ENCODE measurements around the gene LRRC8E. TPM values are rescaled to one million over a fixed set of nuclear protein-coding genes. Genes with fewer than 3 reads are reported as not detected.

LRRC8E gene
- total RNA-seq, 1 experiment from 2014 or later, result 3.0 TPM

DNA sequence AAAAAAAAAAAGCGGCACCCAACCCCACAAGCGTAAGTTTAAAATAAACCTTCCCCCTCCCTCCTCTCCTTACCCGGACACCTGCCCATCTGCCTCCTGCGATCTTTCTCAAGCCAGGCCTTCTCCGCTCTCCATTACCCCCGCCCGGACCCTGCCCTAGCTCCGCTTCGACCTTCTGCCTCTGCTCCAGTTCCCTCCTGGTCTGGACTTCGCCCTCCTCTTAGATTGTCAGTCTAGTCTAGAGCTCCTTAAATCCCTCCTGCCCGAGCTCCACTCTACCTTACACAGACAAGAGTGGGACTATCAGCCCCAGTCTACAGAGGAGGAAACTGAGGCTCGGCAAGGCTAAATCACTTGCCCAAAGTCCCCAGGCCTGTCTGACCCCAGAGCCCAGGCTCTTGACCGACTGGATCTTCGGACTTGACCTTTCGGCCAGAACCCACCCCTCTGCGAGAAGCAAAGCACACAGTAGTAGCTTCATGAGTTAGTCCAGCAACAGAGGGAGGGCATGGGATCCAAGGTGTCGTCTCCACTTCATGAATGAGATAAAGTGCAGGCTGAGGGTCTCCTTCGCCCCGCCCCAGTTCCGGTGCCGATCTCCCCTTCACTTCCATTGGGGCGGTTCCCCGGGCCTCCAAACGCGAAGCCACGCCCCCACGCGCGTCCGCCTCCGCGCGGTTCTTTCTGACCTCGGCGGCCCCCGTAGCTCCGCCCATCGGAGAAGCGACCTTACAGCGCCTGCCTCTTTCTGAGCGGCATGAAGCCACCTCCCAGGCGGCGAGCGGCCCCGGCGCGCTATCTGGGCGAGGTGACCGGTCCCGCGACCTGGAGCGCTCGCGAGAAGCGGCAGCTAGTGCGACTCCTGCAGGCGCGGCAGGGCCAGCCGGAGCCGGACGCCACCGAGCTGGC is 31.6 kb downstream of the LRRC8E start, which contains the start of gene SNAPC2:
SNAPC2 (plus strand) TSS at position 729 of the 909 bp plus-strand sequence; CDS start at position 758, 29 bp downstream.
- H3K4me1 Mint-ChIP-seq, result peaks cover 8% of the 10 kb centered on the region
- peak within 1 kb of the TSS; percentile 76 for H3K27ac Mint-ChIP-seq
- no peaks in the 10 kb centered on the region for H3K36me3 Mint-ChIP-seq
- TF ChIP-seq TP53 (CRISPR knock-in tag; IDR thresholded peaks at IDR 0.05) (peak; percentile 60; the same call in 1 of the 2 replicates), MAX (CRISPR knock-in tag; IDR thresholded peaks at IDR 0.05) (peak; percentile 64; the same call in 1 of the 2 replicates), ZNF138 (CRISPR knock-in tag; conservative IDR thresholded peaks at IDR 0.05) (peak; percentile 91; the same call in 1 of the 2 replicates), CREM (CRISPR knock-in tag; IDR thresholded peaks at IDR 0.05) (peak; percentile 26; the same call in 1 of the 2 replicates), NR3C1 (CRISPR knock-in tag; conservative IDR thresholded peaks at IDR 0.05; ENCODE audit: low read depth) (peak; percentile 81; the same call in 1 of the 2 replicates), ARID4B (CRISPR knock-in tag; IDR thresholded peaks at IDR 0.05; ENCODE audit: borderline replicate concordance) (0 out of 2 replicates have a peak, but pooled peaks have one; percentile 7), CBFB (CRISPR knock-in tag; IDR thresholded peaks at IDR 0.05; ENCODE audit: low read depth) (0 out of 2 replicates have a peak, but pooled peaks have one; percentile 68), USF2 (CRISPR knock-in tag; IDR thresholded peaks at IDR 0.05) (peak; percentile 31), CREB1 (CRISPR knock-in tag; IDR thresholded peaks at IDR 0.05) (0 out of 2 replicates have a peak, but pooled peaks have one; percentile 22), NFATC4 (CRISPR knock-in tag; IDR thresholded peaks at IDR 0.05) (no peak), ZNF671 (CRISPR knock-in tag; IDR thresholded peaks at IDR 0.05) (no peak), ZNF396 (CRISPR knock-in tag; IDR thresholded peaks at IDR 0.05; ENCODE audit: borderline replicate concordance) (no peak), SP1 (CRISPR knock-in tag; conservative IDR thresholded peaks at IDR 0.05) (peak; percentile 99), ATF1 (CRISPR knock-in tag; IDR thresholded peaks at IDR 0.05) (no peak), FOXK1 (CRISPR knock-in tag; IDR thresholded peaks at IDR 0.05) (peak; percentile 38; the same call in 1 of the 2 replicates), ZBTB21 (CRISPR knock-in tag; IDR thresholded peaks at IDR 0.05; ENCODE audit: borderline replicate concordance) (peak; percentile 91), ZBTB43 (CRISPR knock-in tag; IDR thresholded peaks at IDR 0.05) (no peak)
- TF ChIP-seq, protein P1, sequence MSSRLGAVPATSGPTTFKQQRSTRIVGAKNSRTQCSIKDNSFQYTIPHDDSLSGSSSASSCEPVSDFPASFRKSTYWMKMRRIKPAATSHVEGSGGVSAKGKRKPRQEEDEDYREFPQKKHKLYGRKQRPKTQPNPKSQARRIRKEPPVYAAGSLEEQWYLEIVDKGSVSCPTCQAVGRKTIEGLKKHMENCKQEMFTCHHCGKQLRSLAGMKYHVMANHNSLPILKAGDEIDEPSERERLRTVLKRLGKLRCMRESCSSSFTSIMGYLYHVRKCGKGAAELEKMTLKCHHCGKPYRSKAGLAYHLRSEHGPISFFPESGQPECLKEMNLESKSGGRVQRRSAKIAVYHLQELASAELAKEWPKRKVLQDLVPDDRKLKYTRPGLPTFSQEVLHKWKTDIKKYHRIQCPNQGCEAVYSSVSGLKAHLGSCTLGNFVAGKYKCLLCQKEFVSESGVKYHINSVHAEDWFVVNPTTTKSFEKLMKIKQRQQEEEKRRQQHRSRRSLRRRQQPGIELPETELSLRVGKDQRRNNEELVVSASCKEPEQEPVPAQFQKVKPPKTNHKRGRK (CRISPR knock-in tag; IDR thresholded peaks at IDR 0.05; ENCODE audit: borderline replicate concordance), result no peak
- TF ChIP-seq, protein P2, sequence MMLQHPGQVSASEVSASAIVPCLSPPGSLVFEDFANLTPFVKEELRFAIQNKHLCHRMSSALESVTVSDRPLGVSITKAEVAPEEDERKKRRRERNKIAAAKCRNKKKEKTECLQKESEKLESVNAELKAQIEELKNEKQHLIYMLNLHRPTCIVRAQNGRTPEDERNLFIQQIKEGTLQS (CRISPR knock-in tag; conservative IDR thresholded peaks at IDR 0.05), result no peak
- TF ChIP-seq, protein P3, sequence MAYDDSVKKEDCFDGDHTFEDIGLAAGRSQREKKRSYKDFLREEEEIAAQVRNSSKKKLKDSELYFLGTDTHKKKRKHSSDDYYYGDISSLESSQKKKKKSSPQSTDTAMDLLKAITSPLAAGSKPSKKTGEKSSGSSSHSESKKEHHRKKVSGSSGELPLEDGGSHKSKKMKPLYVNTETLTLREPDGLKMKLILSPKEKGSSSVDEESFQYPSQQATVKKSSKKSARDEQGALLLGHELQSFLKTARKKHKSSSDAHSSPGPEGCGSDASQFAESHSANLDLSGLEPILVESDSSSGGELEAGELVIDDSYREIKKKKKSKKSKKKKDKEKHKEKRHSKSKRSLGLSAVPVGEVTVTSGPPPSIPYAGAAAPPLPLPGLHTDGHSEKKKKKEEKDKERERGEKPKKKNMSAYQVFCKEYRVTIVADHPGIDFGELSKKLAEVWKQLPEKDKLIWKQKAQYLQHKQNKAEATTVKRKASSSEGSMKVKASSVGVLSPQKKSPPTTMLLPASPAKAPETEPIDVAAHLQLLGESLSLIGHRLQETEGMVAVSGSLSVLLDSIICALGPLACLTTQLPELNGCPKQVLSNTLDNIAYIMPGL (CRISPR knock-in tag; IDR thresholded peaks at IDR 0.05), result peak; percentile 81
- ChIA-PET CTCF (interaction anchor here (0.6 to 7.2 kb wide), 26 partner anchors 10 to 471 kb away, joined by 3 to 92 read pairs (median 8); partner anchors contain the start of genes LRRC8E, MAP2K7, RAB11B and TIMM44), POLR2A (interaction anchor here (0.5 to 2.0 kb wide), 5 partner anchors 24 to 62 kb away, joined by 3 to 6 read pairs (median 3); partner anchors contain the start of gene TIMM44)
- peak within 1 kb of the TSS; percentile 75 for H3K4me3 Mint-ChIP-seq
- peaks cover 49% of the 10 kb centered on the region for H3K27me3 Mint-ChIP-seq (ENCODE audit: low read depth)
- peak; percentile 50 for ATAC-seq
- DNase-seq (ENCODE audit: low spot score), result peak; percentile 98
- H3K9me3 Mint-ChIP-seq, result no peaks in the 10 kb centered on the region

All from WTC11 (cell line).